SK-N-DZ (cell line): ENCODE measurements around the gene OPCML.

ENCODE experiments used
- DNase-seq: peaks from one replicate; pipeline ENCODE4 v3.0.0-alpha.2; 2015; ENCODE audit warnings: low spot score

The OPCML gene

DNA sequence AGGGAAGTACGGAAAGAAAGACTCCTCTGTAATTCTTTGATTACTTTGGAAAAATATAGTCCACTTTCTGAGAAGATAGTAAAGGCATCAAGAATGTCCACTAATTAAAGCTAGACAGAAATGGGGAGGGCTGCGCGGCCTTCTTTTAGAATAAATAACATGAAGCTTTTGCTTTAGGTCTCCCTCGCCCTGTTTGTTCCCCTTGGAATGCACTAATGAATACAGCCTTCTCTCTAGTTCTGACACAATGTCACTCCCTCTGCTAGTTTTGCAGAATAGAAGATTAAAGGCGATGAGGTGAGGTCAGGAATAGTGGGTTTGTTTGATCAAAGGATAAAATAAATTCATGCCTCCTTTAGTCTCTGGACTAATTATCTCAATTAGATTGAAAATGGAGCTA is 543.9 kb downstream of the OPCML start:
- DNase-seq, result no peak

GRCh38 chr11:132987936-132988335 is 544.4 kb downstream of the OPCML start:
- no peak for DNase-seq

GRCh38 chr11:132983641-132983978 is 548.7 kb downstream of the OPCML start:
- no peak for DNase-seq

DNA sequence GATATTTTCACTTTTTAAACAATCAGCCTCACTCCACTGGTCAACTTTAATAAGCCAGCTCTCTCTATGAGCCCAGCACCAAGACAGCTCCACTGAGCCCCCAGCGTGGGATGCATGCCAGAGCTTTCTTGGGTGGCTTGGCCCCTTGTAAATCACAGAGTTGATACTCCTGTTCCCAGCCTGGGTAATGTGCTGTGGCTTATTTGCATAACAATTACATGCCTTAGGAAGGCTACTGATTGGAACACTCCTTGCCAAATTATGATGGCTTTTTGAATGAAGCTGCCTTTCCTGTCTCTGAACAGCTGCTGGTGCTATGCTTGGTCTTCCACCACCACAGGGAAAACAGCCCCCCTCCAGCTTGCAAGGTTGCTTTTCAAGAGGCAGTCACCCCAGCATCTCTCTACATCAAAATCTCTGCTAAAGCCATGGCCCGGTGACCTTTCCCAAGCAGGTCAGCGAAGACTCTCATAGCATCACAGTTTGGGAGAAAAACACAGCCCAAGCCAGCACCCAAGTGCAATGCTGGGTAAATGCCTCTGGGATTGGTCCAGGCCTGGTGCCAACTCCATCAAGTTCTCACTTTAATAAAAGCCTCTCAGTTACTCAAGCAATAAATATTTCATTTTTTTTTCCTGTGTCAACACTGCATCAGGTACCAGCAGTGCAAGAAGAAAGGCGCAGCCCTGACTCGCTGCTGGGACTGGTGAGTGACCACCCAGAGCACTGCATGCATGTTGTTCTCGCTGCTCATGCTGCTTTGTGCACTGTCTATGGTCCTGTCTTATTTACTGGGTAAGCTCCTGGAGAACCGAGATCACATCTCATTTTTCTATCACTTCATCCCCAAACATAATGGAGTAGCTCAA is 549.3 kb downstream of the OPCML start:
- DNase-seq, result no peak

DNA sequence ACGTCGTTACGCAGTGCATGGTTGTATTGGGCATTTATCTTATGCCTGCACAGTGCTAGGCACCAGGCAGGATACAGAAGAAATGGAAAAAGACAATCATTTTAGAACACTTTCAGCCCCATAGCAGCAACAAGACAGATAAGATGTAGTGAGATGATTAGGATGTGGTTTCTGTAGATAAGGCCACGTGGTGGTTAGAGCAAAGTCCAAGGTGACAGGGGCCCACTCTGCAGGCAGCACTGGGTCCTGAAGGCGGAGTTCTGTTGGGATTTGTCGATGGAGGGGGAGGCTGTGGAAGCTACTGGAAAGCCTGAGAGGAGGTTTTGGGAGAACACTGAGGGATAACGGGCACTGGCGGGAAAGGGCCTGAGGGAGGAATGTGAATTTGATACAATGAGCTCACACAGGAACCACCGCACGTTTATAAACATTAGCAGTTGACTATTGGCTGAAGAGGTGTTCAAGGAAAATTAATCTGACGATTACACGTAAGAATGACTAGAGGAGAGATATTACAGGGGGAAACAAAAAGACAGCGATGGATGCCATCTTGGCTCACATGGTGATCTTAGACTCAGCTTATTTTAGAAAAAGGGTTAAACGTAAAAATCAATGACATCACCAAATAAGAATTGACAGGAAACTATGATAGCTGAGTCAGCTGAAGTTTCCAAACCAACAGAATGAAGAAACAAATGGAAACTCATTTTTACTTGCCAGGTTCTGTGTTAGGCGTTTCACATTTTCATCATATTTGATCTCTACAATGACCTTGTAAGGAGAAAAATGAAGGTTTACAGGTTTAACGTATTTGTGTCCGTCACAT is 551.0 kb downstream of the OPCML start:
- no peak for DNase-seq

- no peak for DNase-seq
Observed at GRCh38 chr11:132980670-132981069, 551.6 kb downstream of the OPCML start.

DNA sequence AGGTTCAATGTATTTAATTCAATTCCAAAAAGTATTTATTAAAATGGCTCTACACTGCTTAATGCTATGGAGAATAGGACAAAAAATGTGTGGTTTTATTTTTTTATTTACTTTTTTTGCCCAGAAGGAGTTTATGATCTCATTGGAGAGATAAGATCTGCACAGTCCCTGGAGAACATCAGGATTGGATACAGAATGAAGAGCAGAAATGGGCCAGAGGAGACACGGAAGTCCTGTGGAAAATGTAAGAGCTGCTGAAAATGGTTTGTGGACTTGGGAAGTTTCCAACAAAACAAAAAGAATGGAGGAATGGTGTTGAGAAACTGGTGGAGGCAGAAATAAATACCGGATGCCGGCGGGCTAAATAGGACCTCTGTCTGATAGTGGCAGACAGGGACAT is 554.6 kb downstream of the OPCML start:
- no peak for DNase-seq

GRCh38 chr11:132977241-132977640 is 555.1 kb downstream of the OPCML start:
- DNase-seq, result no peak

DNA sequence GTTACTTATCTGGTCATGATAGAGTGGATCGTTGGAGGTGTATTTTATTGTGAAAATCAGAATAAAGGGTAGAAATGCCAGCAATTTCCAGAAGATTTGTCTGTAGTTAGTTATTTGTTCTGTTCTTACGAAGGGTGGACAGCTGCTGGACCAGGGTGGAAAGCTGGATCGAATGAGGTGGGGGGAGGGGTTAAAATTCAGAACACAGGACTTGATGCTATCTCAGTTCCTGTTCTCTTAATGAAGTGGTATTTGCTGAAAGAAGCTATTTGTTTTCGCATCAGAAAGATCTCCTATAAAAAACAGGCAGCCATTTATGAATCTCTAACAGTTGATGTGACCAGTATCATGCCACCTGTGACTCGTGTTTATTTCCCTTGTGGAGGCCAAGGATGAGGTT is 556.2 kb downstream of the OPCML start:
- no peak for DNase-seq

DNA sequence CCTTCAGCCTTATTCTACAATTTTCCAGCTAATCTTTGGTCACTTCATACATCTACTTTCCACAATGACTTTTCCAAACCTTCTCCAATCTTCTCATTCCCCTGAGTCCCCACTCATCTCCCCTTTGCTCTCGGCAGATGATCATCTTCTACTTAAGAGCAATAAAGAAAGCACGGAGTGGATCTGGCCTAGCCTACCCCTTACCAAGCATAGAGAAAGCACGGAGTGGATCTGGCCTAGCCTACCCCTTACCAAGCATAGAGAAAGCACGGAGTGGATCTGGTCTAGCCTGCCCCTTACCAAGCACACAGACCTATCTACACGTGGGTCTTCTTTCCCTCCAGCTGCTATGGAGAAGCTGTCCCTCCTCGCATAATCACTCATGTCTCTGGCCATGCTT is 558.6 kb downstream of the OPCML start:
- DNase-seq, result no peak

DNA sequence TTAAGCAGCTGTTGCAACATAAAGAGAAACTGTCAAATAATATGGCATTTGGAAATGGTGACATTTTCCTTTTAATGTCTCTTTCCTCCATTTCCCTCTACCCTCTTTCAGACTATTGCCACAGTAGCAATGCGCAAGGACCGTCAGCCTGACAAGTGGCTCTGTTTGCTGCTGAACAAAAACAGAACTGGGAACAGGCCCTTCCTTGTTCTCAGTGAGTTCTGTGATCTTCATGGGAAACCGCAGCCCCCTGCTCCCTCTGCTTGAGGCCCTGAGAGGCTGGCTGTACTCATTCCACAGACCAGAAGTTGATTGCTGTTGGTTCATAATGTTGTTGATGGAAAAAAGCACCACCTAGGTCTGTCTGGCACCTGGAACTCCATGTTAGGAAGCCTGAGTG is 559.7 kb downstream of the OPCML start:
- DNase-seq, result no peak

DNA sequence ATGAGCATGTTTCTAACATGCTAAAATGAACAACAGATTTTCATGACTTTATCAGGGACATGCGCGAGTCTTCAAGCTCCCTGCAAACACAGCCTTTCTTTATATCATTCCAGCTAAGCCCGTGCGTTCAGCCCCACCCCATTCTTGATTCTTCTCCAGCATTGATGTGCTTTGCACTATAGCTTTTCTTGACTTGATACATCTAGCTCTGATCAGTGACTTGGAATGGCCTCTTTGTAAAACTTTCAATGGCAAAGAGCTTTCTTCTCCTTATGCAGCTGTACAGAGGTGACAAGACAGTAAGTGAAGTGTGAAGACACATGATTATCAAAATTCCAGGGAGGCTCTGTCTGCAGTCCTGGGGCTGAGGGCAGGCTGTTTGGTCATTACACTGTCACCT is 561.0 kb downstream of the OPCML start:
- DNase-seq, result no peak

DNA sequence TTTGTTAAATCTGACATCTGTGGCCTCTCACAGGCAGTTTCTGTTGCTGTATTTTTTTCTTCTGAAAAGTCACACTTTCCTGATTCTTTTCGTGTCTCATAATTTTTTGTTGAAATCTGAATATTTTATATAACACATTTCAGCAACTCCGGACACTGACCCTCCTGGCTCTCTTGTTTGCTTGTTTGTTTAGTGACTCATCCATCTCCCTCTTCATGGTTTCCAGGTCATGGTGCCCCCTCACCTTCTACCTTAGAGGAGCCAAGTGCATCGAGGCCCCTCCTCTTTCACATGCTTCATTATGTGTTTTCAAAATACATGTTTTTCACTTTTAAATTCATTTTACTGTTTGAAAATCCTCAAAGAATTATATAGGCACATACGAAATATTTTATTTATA is 562.4 kb downstream of the OPCML start:
- DNase-seq, result no peak

DNA sequence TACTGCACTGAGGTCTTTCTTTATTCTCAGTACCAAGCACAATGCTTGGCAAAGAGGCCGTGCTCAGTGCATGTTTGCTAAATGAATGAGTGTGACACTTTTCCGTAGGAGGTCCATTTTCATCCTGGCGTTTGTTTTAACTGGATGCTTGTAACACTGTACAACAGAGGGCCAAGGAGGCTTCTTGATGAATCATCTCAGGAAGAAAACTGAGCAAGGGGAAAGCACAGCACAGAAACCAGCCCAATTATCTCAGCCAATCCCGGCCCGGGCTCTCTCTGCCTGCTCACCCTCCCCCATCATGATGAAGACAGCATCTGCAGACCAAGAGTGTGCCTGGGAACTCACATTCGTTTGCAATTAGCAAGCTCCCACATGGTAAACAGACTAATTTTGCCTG is 570.3 kb downstream of the OPCML start:
- no peak for DNase-seq

GRCh38 chr11:132961453-132961852 is 570.8 kb downstream of the OPCML start:
- no peak for DNase-seq

DNA sequence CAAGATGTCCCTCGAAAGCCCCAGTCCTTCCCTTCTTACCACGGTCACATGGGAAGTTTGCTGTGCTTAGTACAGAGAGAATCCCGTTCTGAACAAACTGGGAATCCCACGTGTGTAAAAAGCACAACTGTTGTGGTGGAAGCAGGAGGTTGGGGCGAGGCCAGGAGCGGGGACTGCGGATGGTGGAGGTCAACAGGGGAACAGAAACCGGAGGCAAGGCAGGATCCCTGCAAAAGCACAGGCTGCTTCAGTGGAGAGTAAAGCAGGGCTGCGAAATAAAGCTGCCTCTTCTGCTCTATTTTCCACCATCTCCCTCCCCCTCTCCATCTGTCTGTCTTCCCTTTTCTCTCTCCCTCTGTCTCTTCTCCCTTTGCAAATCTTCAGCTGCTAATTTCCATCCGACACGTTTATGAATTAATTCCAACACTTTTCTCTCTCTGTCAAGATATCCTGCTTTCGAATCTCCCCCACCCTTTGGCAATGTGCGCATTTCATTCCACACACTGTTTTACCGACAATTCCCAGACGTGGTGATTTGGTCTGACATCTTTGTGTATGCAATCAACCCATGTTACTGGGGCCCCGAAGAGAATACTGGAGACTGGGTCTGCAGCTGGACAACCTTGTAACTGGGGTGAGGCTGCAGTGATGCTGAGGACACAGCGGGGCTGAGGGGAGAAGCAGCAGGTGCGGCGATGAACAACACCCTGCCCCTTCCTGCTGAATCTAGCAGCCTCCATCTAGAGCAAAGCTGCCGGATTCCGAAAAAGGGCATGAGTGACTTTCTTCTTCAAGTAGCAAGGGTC is 571.8 kb downstream of the OPCML start:
- no peak for DNase-seq

- no peak for DNase-seq
Observed at GRCh38 chr11:132959693-132960092, 572.6 kb downstream of the OPCML start.

DNA sequence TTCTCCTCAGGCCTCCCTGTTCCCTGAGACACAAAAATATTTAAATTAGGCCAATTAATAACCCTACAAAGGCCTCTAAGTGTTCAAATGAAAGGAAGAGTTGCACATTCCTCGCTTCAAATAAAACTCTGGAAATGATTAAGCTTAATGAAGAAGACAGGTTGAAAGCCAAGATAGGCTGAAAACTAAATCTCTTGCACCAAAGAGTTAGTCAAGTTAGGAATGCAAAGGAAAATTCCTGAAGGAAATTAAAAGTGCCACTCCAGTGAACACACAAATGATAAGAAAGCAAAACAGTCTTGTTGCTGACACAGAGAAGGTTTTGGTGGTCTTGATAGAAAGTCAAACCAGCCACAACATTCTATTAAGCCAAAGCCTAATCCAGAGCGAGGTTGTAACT is 574.4 kb downstream of the OPCML start:
- DNase-seq, result no peak

DNA sequence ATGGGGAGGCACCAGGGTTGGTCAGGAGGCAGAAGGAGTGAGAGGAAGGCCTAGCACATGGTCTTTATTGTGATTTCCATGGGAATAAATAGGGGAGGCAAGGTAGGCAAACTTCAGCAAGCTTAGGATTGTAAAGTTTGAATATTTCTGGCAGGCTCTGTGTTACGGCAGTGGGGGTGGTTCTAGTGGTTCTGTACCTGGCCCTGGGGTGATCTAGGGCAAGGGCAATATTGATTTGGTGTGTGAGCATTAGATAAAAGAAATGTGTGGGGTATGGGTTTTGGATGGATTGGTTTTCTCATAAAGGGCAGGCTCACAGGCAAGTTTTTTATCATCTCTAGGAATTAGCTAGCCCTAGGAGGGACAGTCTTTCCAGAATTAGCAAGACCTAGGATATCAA is 584.0 kb downstream of the OPCML start:
- DNase-seq, result no peak

- DNase-seq, result no peak
Observed at GRCh38 chr11:132944569-132944944, 587.7 kb downstream of the OPCML start.

DNA sequence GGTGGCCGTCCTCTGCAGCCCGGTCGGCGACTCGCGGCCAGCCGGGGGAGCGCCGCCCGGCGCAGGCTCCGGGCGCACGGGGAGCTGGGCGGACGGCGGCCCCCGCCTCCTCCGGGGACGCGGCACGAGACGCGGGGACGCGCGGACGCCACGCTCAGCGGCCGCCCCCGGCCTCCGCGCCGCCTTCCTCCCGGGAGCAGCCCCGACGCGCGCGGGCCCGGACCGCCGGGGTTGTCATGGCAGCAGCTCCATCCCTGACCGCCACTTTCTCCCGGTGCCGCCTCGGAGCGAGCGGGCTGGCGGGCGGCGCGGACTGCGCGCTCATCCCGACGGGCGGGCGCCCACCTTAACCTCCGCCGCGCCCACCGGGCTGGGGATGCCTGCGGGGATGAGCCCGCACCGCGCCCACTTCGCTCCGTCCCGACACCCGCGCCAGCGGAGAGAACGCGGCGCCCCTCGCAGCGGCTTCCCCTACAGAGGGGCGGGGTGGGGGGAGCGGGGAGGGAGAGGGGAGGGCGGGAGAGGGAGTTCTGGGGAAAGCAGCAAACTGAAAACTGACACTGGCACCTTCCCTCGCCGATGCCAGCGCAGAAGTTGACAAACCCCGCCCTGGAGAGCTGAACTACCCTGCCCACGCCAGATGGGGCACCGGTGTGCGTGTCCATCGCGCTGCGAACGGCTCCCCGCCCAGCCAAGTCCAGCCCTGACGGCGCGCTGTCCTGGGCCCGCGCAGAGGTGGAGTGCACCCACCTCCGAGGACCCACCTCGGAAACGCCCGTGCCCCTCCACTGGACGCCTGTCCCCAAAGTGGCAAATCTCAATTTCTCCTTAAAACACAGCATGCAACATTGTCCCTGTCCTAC is 588.4 kb downstream of the OPCML start:
- no peak for DNase-seq
